Prostate gland (tissue), 2 donors: ENCODE results near the gene TROAP. TPM values are rescaled to one million over a fixed set of nuclear protein-coding genes. Genes with fewer than 3 reads are reported as not detected.
"Not testable (repeated sequence)": the region's sequence is repeated elsewhere in the genome, so short reads cannot be mapped to it uniquely, and the experiment has no call there.

Experiments
- DNase-seq: peaks from one replicate; pipeline ENCODE4 v3.0.0-alpha.2; 2019; ENCODE audit warnings: low spot score
- H3K27ac ChIP-seq, 2 donors: fragments of 200-600 bp; sonication (generic); 2 replicates each; pipeline ENCODE4 v1.5.1; 2017 to 2019
- H3K27me3 ChIP-seq: fragments of 200-600 bp; sonication (generic); replicated peaks from 2 replicates; pipeline ENCODE4 v1.5.1; 2019; ENCODE audit not compliant: insufficient read depth
- H3K36me3 ChIP-seq, 2 donors: fragments of 200-600 bp; sonication (generic); 1 replicate in 1 of 2; 2 replicates in 1 of 2; pipeline versions ENCODE4 v1.5.1 to v1.8.1; 2017 to 2019
- H3K4me1 ChIP-seq: fragments of 200-600 bp; sonication (generic); replicated peaks from 2 replicates; pipeline ENCODE4 v1.5.1; 2019
- H3K4me3 ChIP-seq, 2 donors: fragments of 200-600 bp; sonication (generic); 2 replicates each; pipeline ENCODE4 v1.5.1; 2017 to 2019
- H3K9me3 ChIP-seq: fragments of 200-600 bp; sonication (generic); 2 replicates; pipeline ENCODE4 v1.5.1; 2017
- CTCF ChIP-seq, 4 experiments: fragments of 200-600 bp in 2 of 4; fragments of 450-650 bp in 2 of 4; sonication (generic) in 2 of 4; IDR thresholded peaks; 1 replicate in 3 of 4; 2 replicates in 1 of 4; pipeline ENCODE4 v1.5.1; 2016 to 2019; ENCODE audit warnings: antibody characterized with exemption in 4 of 4, mild to moderate bottlenecking in 2 of 4, moderate library complexity in 2 of 4
- POLR2A ChIP-seq: fragments of 450-650 bp; IDR thresholded peaks from one replicate; pipeline ENCODE4 v1.6.1; 2016; ENCODE audit warnings: antibody characterized with exemption, mild to moderate bottlenecking
- POLR2AphosphoS5 ChIP-seq: sonication (generic); formaldehyde crosslinking; IDR thresholded peaks from one replicate; pipeline ENCODE4 v1.6.1; 2017; ENCODE audit warnings: antibody characterized with exemption
- WGBS: methylation state at CpG from one replicate; pipeline ENCODE4 v1.1.5; 2018; 5-methylcytosine and 5-hydroxymethylcytosine counted together
- intact Hi-C: fragments of 100-400 bp; cut with DNase I; formaldehyde crosslinking; loops from one replicate; pipeline ENCODE4 v1.14.2; 2022
- total RNA-seq, 2 donors: library from RNA; depleted of rRNA; stranded (reverse); fragments of >200 nt; gene quantifications; one replicate each; pipeline ENCODE4 v1.1.0, GENCODE V29; 2016

Gene TROAP
- total RNA-seq, 2 donors from 2014 or later, result 0.46 to 5.2 TPM

GRCh38 chr12:49301760-49302159 lies 21.3 kb upstream of the TROAP start:
- TF ChIP-seq POLR2A (no peak), CTCF (IDR thresholded peaks at IDR 0.05) (no peak), POLR2AphosphoS5 (no peak)
- Histone ChIP-seq H3K27ac (no peak overlapping the region), H3K4me3 (no peak overlapping the region), H3K36me3 (no peaks in the 10 kb centered on the region), H3K4me1 (no peaks in the 10 kb centered on the region), H3K27me3 (peaks cover 11% of the 10 kb centered on the region), H3K9me3 (no peaks in the 10 kb centered on the region)
- intact Hi-C loops, result no loop called here
- DNase-seq, result no peak
- WGBS, result 70% methylated on average over 4 of the region's 4 CpGs

DNA sequence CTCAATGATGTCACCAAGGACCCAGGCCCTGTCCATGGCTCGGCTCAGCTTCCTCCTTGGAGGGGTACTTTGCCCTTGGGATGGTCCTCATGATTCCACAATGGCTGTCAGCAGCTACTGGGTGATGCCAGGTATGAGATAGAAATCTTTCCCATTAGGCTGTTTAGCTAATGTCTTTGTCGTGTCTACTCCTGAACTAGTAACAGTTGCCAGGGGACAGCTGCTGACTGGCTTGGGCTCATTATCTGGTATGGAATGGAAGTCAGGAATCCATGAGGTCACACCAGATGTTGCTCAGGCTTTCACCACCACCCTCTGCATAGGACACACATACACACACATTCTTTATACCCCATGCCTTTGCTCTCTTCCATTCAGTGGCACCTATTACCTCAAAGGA lies 18.9 kb upstream of the TROAP start:
- no peak for DNase-seq
- no peaks in the 10 kb centered on the region for H3K36me3 ChIP-seq
- H3K27me3 ChIP-seq, result no peaks in the 10 kb centered on the region
- no peak overlapping the region for H3K4me3 ChIP-seq
- TF ChIP-seq POLR2AphosphoS5 (no peak), CTCF (IDR thresholded peaks at IDR 0.05) (no peak), POLR2A (no peak)
- H3K27ac ChIP-seq, result no peak overlapping the region
- no peaks in the 10 kb centered on the region for H3K9me3 ChIP-seq
- WGBS, result 64% methylated on average over 2 of the region's 2 CpGs
- H3K4me1 ChIP-seq, result no peaks in the 10 kb centered on the region
- intact Hi-C loops, result no loop called here

DNA sequence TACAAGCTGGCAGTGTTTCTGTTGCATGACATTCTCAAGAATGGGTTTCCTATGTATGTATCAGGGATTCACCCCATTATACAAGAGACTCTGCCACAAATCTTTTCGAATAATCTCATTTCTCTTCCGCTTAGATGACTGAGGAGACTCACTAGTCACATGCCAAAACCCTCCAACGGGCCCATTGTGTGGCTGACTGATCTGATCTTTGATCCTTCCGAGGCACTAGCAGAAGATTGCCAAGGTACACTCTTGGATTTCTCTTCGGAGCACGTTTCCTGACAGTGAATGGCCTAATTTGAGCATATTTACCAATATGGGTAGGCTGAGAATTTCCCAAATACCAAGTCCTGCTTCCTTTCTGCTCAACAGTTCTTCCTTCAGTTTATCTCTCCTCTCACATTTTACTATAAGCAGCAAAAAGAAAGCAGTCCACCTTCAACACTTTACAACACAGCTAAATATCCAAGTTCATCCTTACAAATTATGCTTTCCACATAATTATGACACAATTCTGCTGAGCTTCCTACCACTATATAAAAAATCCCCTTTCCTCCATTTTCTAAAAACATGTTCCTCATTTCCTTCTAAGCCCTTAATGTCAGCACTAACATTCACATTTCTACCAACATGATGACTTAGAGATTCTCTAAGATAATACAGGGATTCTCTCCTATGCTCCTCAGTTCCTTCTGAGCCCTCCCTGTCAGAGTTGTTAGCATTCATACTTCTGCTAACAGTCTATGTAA lies 17.1 kb upstream of the TROAP start:
- H3K36me3 ChIP-seq, result no peaks in the 10 kb centered on the region
- H3K27ac ChIP-seq, result no peak overlapping the region
- no peaks in the 10 kb centered on the region for H3K27me3 ChIP-seq
- 72% methylated on average over 6 of the region's 6 CpGs for WGBS
- TF ChIP-seq CTCF (IDR thresholded peaks at IDR 0.05), result no peak
- TF ChIP-seq POLR2AphosphoS5, result no peak
- TF ChIP-seq POLR2A, result no peak
- no peak overlapping the region for H3K4me3 ChIP-seq
- no peaks in the 10 kb centered on the region for H3K9me3 ChIP-seq
- no peak for DNase-seq
- intact Hi-C loops, result no loop called here
- H3K4me1 ChIP-seq, result no peaks in the 10 kb centered on the region

- no peak for TF ChIP-seq CTCF (IDR thresholded peaks at IDR 0.05)
- no peak for TF ChIP-seq POLR2A
- TF ChIP-seq POLR2AphosphoS5, result no peak
- Histone ChIP-seq H3K9me3 (no peaks in the 10 kb centered on the region), H3K27ac (no peak overlapping the region), H3K4me3 (no peak overlapping the region), H3K4me1 (no peaks in the 10 kb centered on the region), H3K36me3 (no peaks in the 10 kb centered on the region), H3K27me3 (no peaks in the 10 kb centered on the region)
- intact Hi-C loops, result no loop called here
- 83% methylated on average over 7 of the region's 7 CpGs for WGBS
- no peak for DNase-seq
Observed at GRCh38 chr12:49309386-49309785, 13.7 kb upstream of the TROAP start.

GRCh38 chr12:49310451-49311000 lies 12.5 kb upstream of the TROAP start:
- H3K4me1 ChIP-seq, H3K9me3 ChIP-seq, DNase-seq, H3K36me3 ChIP-seq, H3K27me3 ChIP-seq, H3K27ac ChIP-seq, intact Hi-C loops, H3K4me3 ChIP-seq: not testable (repeated sequence)
- 53% methylated on average over 2 of the region's 3 CpGs for WGBS
